DND-41 (cell line): ENCODE measurements around the gene EBPL.

Experiments used
- ATAC-seq: fragments of 200-7000 bp; cut with Tn5 transposase; 3 replicates; pipeline ENCODE4 v1.9.1; 2021; ENCODE audit warnings: low read depth; ENCODE audit not compliant: insufficient read depth
- DNase-seq: peaks from one replicate; pipeline ENCODE4 v3.0.0-alpha.2; 2020
- H2AFZ ChIP-seq: 2 replicates; pipeline ENCODE4 v1.6.0; 2012; ENCODE audit warnings: low read depth, low read length
- H3K27ac ChIP-seq: 2 replicates; pipeline ENCODE4 v1.5.1; 2012; ENCODE audit warnings: low read length, inconsistent platforms
- H3K27me3 ChIP-seq: fragments of 200-600 bp; sonication (generic); 2 replicates; pipeline ENCODE4 v1.6.0; 2012; ENCODE audit warnings: low read length, mild to moderate bottlenecking, inconsistent platforms; ENCODE audit not compliant: insufficient read depth, poor library complexity
- H3K36me3 ChIP-seq: 2 replicates; pipeline ENCODE4 v1.5.1; 2012; ENCODE audit warnings: low read length, inconsistent platforms; ENCODE audit not compliant: insufficient read depth
- H3K4me1 ChIP-seq: 2 replicates; pipeline ENCODE4 v1.5.1; 2012; ENCODE audit warnings: mild to moderate bottlenecking, low read length; ENCODE audit not compliant: insufficient read depth
- H3K4me2 ChIP-seq: 2 replicates; pipeline ENCODE4 v1.6.0; 2012; ENCODE audit warnings: mild to moderate bottlenecking, moderate library complexity, low read length, inconsistent platforms; ENCODE audit not compliant: insufficient read depth
- H3K4me3 ChIP-seq, 2 experiments: fragments of 200-600 bp in 1 of 2; shearing (Covaris generic) in 1 of 2; 2 replicates each; pipeline ENCODE4 v1.5.1; 2012 to 2016; ENCODE audit warnings: inconsistent platforms in 2 of 2, low read length in 2 of 2, mild to moderate bottlenecking in 2 of 2, low read depth in 1 of 2, moderate library complexity in 1 of 2
- H3K79me2 ChIP-seq: 2 replicates; pipeline ENCODE4 v1.6.0; 2012; ENCODE audit warnings: low read length, inconsistent platforms; ENCODE audit not compliant: insufficient read depth
- H3K9ac ChIP-seq: 2 replicates; pipeline ENCODE4 v1.6.0; 2012; ENCODE audit warnings: low read depth, mild to moderate bottlenecking, inconsistent platforms, low read length, moderate library complexity
- H3K9me3 ChIP-seq: 2 replicates; pipeline ENCODE4 v1.5.1; 2012; ENCODE audit warnings: low read length, moderate library complexity, mild to moderate bottlenecking, inconsistent platforms; ENCODE audit not compliant: insufficient read depth, severe bottlenecking
- H4K20me1 ChIP-seq: 2 replicates; pipeline ENCODE4 v1.6.0; 2012; ENCODE audit warnings: low read length; ENCODE audit not compliant: insufficient read depth
- CTCF ChIP-seq: IDR thresholded peaks from 2 replicates; pipeline ENCODE4 v1.5.1; 2012; ENCODE audit warnings: borderline replicate concordance, low read length, moderate library complexity, mild to moderate bottlenecking; ENCODE audit not compliant: poor library complexity, severe bottlenecking; ENCODE audit errors: extremely low read depth
- EZH2 ChIP-seq: IDR thresholded peaks from 3 replicates; pipeline ENCODE4 v1.6.1; 2012; ENCODE audit warnings: borderline replicate concordance, low read depth, mild to moderate bottlenecking, moderate library complexity, low read length, inconsistent platforms; ENCODE audit not compliant: severe bottlenecking

EBPL gene

GRCh38 chr13:49633710-49634109 lies 57.6 kb downstream of the EBPL start:
- Histone ChIP-seq H3K36me3 (no peaks in the 10 kb centered on the region), H3K79me2 (no peaks in the 10 kb centered on the region), H3K9me3 (no peaks in the 10 kb centered on the region), H3K27me3 (no peaks in the 10 kb centered on the region), H2AFZ (no peak overlapping the region), H4K20me1 (no peaks in the 10 kb centered on the region), H3K27ac (no peak overlapping the region), H3K4me2 (no peak overlapping the region), H3K4me1 (peaks cover 9% of the 10 kb centered on the region; the same call in 1 of the 2 replicates), H3K4me3 (no peak overlapping the region), H3K9ac (no peak overlapping the region)
- DNase-seq (no peak), ATAC-seq (no peak)
- TF ChIP-seq CTCF (no peak), EZH2 (no peak)

- Histone ChIP-seq H4K20me1 (no peaks in the 10 kb centered on the region), H3K36me3 (no peaks in the 10 kb centered on the region), H2AFZ (no peak overlapping the region), H3K27ac (no peak overlapping the region), H3K9me3 (no peaks in the 10 kb centered on the region), H3K79me2 (no peaks in the 10 kb centered on the region), H3K4me1 (peaks cover 9% of the 10 kb centered on the region; the same call in 1 of the 2 replicates), H3K27me3 (no peaks in the 10 kb centered on the region), H3K9ac (no peak overlapping the region), H3K4me3 (no peak overlapping the region), H3K4me2 (no peak overlapping the region)
- no peak for TF ChIP-seq CTCF
- TF ChIP-seq EZH2 = no peak
- DNase-seq = no peak
- ATAC-seq = no peak
Measured at GRCh38 chr13:49632156-49632555, 59.1 kb downstream of the EBPL start.

GRCh38 chr13:49630580-49630979 lies 60.7 kb downstream of the EBPL start:
- Histone ChIP-seq H3K36me3 (no peaks in the 10 kb centered on the region), H4K20me1 (no peaks in the 10 kb centered on the region), H3K4me1 (peaks cover 3% of the 10 kb centered on the region; the same call in 1 of the 2 replicates), H3K9ac (no peak overlapping the region), H3K79me2 (no peaks in the 10 kb centered on the region), H3K27me3 (no peaks in the 10 kb centered on the region), H3K4me2 (no peak overlapping the region), H2AFZ (no peak overlapping the region), H3K4me3 (no peak overlapping the region), H3K27ac (no peak overlapping the region), H3K9me3 (no peaks in the 10 kb centered on the region)
- TF ChIP-seq CTCF (no peak), EZH2 (no peak)
- DNase-seq (no peak), ATAC-seq (no peak)

- no peaks in the 10 kb centered on the region for H3K36me3 ChIP-seq
- H4K20me1 ChIP-seq = no peaks in the 10 kb centered on the region
- no peaks in the 10 kb centered on the region for H3K4me1 ChIP-seq
- no peak for ATAC-seq
- H3K4me3 ChIP-seq = no peak overlapping the region
- no peak for DNase-seq
- TF ChIP-seq EZH2 (no peak), CTCF (no peak)
- H3K27ac ChIP-seq = no peak overlapping the region
- no peak overlapping the region for H2AFZ ChIP-seq
- no peak overlapping the region for H3K9ac ChIP-seq
- no peaks in the 10 kb centered on the region for H3K9me3 ChIP-seq
- no peaks in the 10 kb centered on the region for H3K79me2 ChIP-seq
- H3K27me3 ChIP-seq = no peaks in the 10 kb centered on the region
- H3K4me2 ChIP-seq = no peak overlapping the region
Measured at GRCh38 chr13:49629947-49630346, 61.3 kb downstream of the EBPL start.
